Measurements from ENCODE around the gene SORCS2. TPM values are rescaled to one million over a fixed set of nuclear protein-coding genes. Genes with fewer than 3 reads are reported as not detected.

The SORCS2 gene
- total and polyA plus RNA-seq, 12 donors: 0.67 to 15.5 (median 1.3) TPM

DNA sequence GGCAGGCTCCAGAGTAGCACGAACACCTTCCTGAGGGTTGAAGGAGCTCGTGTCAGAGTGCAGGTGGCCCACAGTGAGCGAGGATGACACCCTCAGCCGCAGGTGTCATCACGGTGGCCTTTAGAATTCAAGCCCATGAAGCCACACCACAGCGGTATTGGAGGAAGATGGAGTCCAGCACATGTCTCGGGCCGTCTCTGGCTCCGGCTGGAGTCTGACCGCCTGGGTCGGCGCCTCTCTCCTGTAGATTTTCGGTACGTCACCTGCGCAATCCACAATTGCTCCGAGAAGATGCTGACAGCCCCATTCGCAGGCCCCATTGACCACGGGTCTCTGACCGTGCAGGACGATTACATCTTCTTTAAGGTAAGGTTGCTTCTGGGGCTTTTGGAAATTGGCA lies 471.8 kb downstream of the SORCS2 start:
- H3K27me3 ChIP-seq: no peaks in the 10 kb centered on the region
- 84 to 90% (median 87%) methylated on average over 6 to 20 of the region's 20 CpGs for WGBS, 4 donors
- H3K4me3 ChIP-seq: no peak overlapping the region
- intact Hi-C loops (cut with DNase I): no loop called here
- no peak overlapping the region for H3K27ac ChIP-seq
- TF ChIP-seq, protein P1, sequence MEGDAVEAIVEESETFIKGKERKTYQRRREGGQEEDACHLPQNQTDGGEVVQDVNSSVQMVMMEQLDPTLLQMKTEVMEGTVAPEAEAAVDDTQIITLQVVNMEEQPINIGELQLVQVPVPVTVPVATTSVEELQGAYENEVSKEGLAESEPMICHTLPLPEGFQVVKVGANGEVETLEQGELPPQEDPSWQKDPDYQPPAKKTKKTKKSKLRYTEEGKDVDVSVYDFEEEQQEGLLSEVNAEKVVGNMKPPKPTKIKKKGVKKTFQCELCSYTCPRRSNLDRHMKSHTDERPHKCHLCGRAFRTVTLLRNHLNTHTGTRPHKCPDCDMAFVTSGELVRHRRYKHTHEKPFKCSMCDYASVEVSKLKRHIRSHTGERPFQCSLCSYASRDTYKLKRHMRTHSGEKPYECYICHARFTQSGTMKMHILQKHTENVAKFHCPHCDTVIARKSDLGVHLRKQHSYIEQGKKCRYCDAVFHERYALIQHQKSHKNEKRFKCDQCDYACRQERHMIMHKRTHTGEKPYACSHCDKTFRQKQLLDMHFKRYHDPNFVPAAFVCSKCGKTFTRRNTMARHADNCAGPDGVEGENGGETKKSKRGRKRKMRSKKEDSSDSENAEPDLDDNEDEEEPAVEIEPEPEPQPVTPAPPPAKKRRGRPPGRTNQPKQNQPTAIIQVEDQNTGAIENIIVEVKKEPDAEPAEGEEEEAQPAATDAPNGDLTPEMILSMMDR (IDR thresholded peaks at IDR 0.05): no peak
- TF ChIP-seq POLR2A (IDR thresholded peaks at IDR 0.05): no peak
- no peaks in the 10 kb centered on the region for H3K36me3 ChIP-seq (replicated peaks in 1 of 2)
- no peaks in the 10 kb centered on the region for H3K4me1 ChIP-seq (replicated peaks in 1 of 2)
- DNase-seq: no peak
- no peaks in the 10 kb centered on the region for H3K9me3 ChIP-seq (replicated peaks in 1 of 3)

DNA sequence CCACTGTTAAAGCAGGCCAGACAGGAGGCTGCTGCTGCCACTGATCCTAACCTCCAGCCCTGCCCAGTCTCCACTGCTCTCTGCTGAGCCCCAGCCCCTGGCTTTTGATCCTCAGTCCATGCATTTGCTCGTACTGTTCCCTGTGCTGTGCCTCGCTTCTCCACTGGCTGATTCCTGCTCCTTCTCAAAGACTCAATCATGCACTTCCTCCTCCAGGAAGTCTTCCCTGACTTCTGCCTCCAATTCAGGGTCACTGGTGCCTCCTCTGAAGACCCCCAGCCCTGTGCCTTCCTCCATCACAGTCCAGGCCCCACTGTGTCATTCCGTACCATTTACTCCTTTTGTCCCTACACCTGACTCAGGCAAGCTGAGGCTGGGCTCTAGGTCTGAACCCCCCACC lies 473.0 kb downstream of the SORCS2 start:
- 73 to 90% (median 84%) methylated on average over 3 of the region's 3 CpGs for WGBS, 4 donors
- intact Hi-C loops (cut with DNase I): no loop called here
- Histone ChIP-seq H3K27ac (no peak overlapping the region), H3K36me3 (replicated peaks in 1 of 2) (no peaks in the 10 kb centered on the region), H3K4me3 (no peak overlapping the region), H3K27me3 (no peaks in the 10 kb centered on the region), H3K4me1 (replicated peaks in 1 of 2) (no peaks in the 10 kb centered on the region), H3K9me3 (replicated peaks in 1 of 3) (no peaks in the 10 kb centered on the region)
- TF ChIP-seq, protein P1 (IDR thresholded peaks at IDR 0.05): no peak
- TF ChIP-seq POLR2A (IDR thresholded peaks at IDR 0.05): no peak
- DNase-seq: no peak

DNA sequence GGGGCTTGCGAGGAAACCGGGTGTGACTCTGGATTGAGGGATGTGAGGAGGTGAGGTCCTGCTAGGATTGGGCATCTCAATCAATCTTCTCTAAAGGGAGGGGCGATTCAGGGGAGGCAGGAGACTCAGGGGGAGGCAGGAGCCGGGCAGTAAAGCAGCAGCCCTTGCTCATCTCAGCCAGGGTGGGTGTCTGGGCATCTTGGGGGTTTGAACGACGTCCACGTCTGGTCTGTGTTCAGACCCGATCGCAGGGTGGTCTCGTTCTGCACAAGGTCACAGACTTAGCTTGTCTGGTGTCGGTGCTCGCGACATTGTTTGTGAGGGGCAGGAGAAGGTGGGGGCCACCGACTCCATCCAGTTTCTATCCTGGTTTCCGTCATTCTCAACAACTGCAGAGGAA lies 473.7 kb downstream of the SORCS2 start:
- 68 to 81% (median 74%) methylated on average over 13 to 15 of the region's 15 CpGs for WGBS, 4 donors
- H3K9me3 ChIP-seq (replicated peaks in 1 of 3): no peaks in the 10 kb centered on the region
- TF ChIP-seq POLR2A (IDR thresholded peaks at IDR 0.05): no peak
- TF ChIP-seq, protein P1 (IDR thresholded peaks at IDR 0.05): no peak

GRCh38 chr4:7666744-7667143 lies 474.4 kb downstream of the SORCS2 start:
- no peaks in the 10 kb centered on the region for H3K27me3 ChIP-seq
- H3K27ac ChIP-seq: no peak overlapping the region
- 91 to 96% (median 93%) methylated on average over 5 to 6 of the region's 6 CpGs for WGBS, 4 donors
- intact Hi-C loops (cut with DNase I): no loop called here
- TF ChIP-seq, protein P1 (IDR thresholded peaks at IDR 0.05): no peak
- TF ChIP-seq POLR2A (IDR thresholded peaks at IDR 0.05): no peak
- H3K9me3 ChIP-seq (replicated peaks in 1 of 3): no peaks in the 10 kb centered on the region
- no peaks in the 10 kb centered on the region for H3K4me1 ChIP-seq (replicated peaks in 1 of 2)
- no peak for DNase-seq
- H3K4me3 ChIP-seq: no peak overlapping the region
- H3K36me3 ChIP-seq (replicated peaks in 1 of 2): no peaks in the 10 kb centered on the region

More for the DNA sequence above, 473.7 kb downstream of the SORCS2 start:
- H3K4me1 ChIP-seq (replicated peaks in 1 of 2): no peaks in the 10 kb centered on the region
- H3K4me3 ChIP-seq: no peak overlapping the region
- intact Hi-C loops (cut with DNase I): no loop called here
- no peaks in the 10 kb centered on the region for H3K27me3 ChIP-seq
- no peak overlapping the region for H3K27ac ChIP-seq
- DNase-seq: no peak
- no peaks in the 10 kb centered on the region for H3K36me3 ChIP-seq (replicated peaks in 1 of 2)
